Type B pancreatic cell (in vitro differentiated cells): ENCODE measurements around the gene ATP8B4. TPM values are rescaled to one million over a fixed set of nuclear protein-coding genes. Genes with fewer than 3 reads are reported as not detected.

Experiments used
- DNase-seq: peaks from one replicate; pipeline ENCODE4 v3.0.0; 2021; ENCODE audit warnings: mixed read lengths; ENCODE audit not compliant: unreplicated experiment; ENCODE audit errors: extremely low spot score
- H3K27ac Mint-ChIP-seq: 2 replicates; pipeline ENCODE4 v1.8.0; 2021; ENCODE audit warnings: mild to moderate bottlenecking, mixed read lengths
- H3K27me3 Mint-ChIP-seq: 2 replicates; pipeline ENCODE4 v1.8.0; 2021; ENCODE audit warnings: mixed read lengths
- H3K36me3 Mint-ChIP-seq: 2 replicates; pipeline ENCODE4 v1.8.0; 2021; ENCODE audit warnings: mixed read lengths
- H3K4me1 Mint-ChIP-seq: one replicate; pipeline ENCODE4 v1.8.0; 2021; ENCODE audit warnings: mixed read lengths; ENCODE audit not compliant: unreplicated experiment
- H3K4me3 Mint-ChIP-seq: 2 replicates; pipeline ENCODE4 v1.8.0; 2021; ENCODE audit warnings: mild to moderate bottlenecking, mixed read lengths
- H3K9me3 Mint-ChIP-seq: 2 replicates; pipeline ENCODE4 v1.8.0; 2021; ENCODE audit warnings: mixed read lengths
- CTCF ChIP-seq: fragments of 200-600 bp; sonication (generic); conservative IDR thresholded peaks from 2 replicates; pipeline ENCODE4 v1.5.0; 2021; ENCODE audit warnings: antibody characterized with exemption, mild to moderate bottlenecking
- total RNA-seq: library from RNA; stranded (reverse); gene quantifications from 2 replicates; pipeline ENCODE4 v1.2.1, GENCODE V29; 2021; ENCODE audit warnings: low replicate concordance

ATP8B4 gene
- total RNA-seq, 1 donor from 2014 or later, result 2.2 TPM

GRCh38 chr15:49827311-49827710, 291.7 kb downstream of the ATP8B4 start:
- no peak overlapping the region for H3K27ac Mint-ChIP-seq
- H3K4me3 Mint-ChIP-seq, result no peak overlapping the region
- no peak for DNase-seq
- no peaks in the 10 kb centered on the region for H3K27me3 Mint-ChIP-seq
- peaks cover 6% of the 10 kb centered on the region for H3K36me3 Mint-ChIP-seq
- H3K4me1 Mint-ChIP-seq, result peaks cover 32% of the 10 kb centered on the region
- no peak for TF ChIP-seq CTCF
- H3K9me3 Mint-ChIP-seq, result peaks cover 11% of the 10 kb centered on the region

- TF ChIP-seq CTCF, result no peak
- Mint-ChIP-seq H3K4me3 (no peak overlapping the region), H3K27ac (no peak overlapping the region), H3K9me3 (peaks cover 11% of the 10 kb centered on the region), H3K4me1 (peaks cover 26% of the 10 kb centered on the region), H3K36me3 (peaks cover 6% of the 10 kb centered on the region), H3K27me3 (no peaks in the 10 kb centered on the region)
- DNase-seq, result no peak
These were observed 292.3 kb downstream of the ATP8B4 start for GRCh38 chr15:49826640-49827234.

GRCh38 chr15:49824775-49825099, 294.3 kb downstream of the ATP8B4 start:
- no peak overlapping the region for H3K27ac Mint-ChIP-seq
- DNase-seq, result no peak
- H3K9me3 Mint-ChIP-seq, result peaks cover 11% of the 10 kb centered on the region
- peaks cover 6% of the 10 kb centered on the region for H3K36me3 Mint-ChIP-seq
- no peak overlapping the region for H3K4me3 Mint-ChIP-seq
- H3K27me3 Mint-ChIP-seq, result no peaks in the 10 kb centered on the region
- TF ChIP-seq CTCF, result no peak
- H3K4me1 Mint-ChIP-seq, result peaks cover 15% of the 10 kb centered on the region

GRCh38 chr15:49823987-49824774, 294.9 kb downstream of the ATP8B4 start:
- H3K9me3 Mint-ChIP-seq, result peaks cover 10% of the 10 kb centered on the region
- no peaks in the 10 kb centered on the region for H3K27me3 Mint-ChIP-seq
- DNase-seq, result no peak
- H3K27ac Mint-ChIP-seq, result no peak overlapping the region
- TF ChIP-seq CTCF, result no peak
- H3K36me3 Mint-ChIP-seq, result peaks cover 6% of the 10 kb centered on the region
- H3K4me3 Mint-ChIP-seq, result no peak overlapping the region
- H3K4me1 Mint-ChIP-seq, result peaks cover 15% of the 10 kb centered on the region

GRCh38 chr15:49817100-49817499, 301.9 kb downstream of the ATP8B4 start:
- TF ChIP-seq CTCF, result no peak
- Mint-ChIP-seq H3K4me3 (no peak overlapping the region), H3K9me3 (peaks cover 4% of the 10 kb centered on the region), H3K27ac (no peak overlapping the region), H3K4me1 (peaks cover 16% of the 10 kb centered on the region), H3K36me3 (no peaks in the 10 kb centered on the region), H3K27me3 (no peaks in the 10 kb centered on the region)
- DNase-seq, result no peak
